ENCODE results near the gene DEPP1. TPM values are rescaled to one million over a fixed set of nuclear protein-coding genes. Genes with fewer than 3 reads are reported as not detected.

DEPP1 gene
- total RNA-seq, 1 experiment from 2014 or later: 38.8 TPM

GRCh38 chr10:44980309-44981171 lies 1.9 kb upstream of the DEPP1 start:
- DNase-seq (ENCODE audit: low read depth): peak; percentile 23

GRCh38 chr10:44979281-44980191 lies 927 bp upstream of the DEPP1 start:
- no peak for DNase-seq (ENCODE audit: low read depth)

- no peak for DNase-seq (ENCODE audit: low read depth)
Observed at GRCh38 chr10:44978213-44978569, 418 bp downstream of the DEPP1 start.

GRCh38 chr10:44977287-44978212 lies 1.1 kb downstream of the DEPP1 start:
- no peak for DNase-seq (ENCODE audit: low read depth)

GRCh38 chr10:44976352-44977198 lies 2.0 kb downstream of the DEPP1 start:
- DNase-seq (ENCODE audit: low read depth): no peak

- peak; percentile 95 for DNase-seq (ENCODE audit: low read depth)
Observed at GRCh38 chr10:44975431-44976331, 2.9 kb downstream of the DEPP1 start.

GRCh38 chr10:44974628-44975430 lies 3.8 kb downstream of the DEPP1 start:
- peak; percentile 73 for DNase-seq (ENCODE audit: low read depth)

- no peak for DNase-seq (ENCODE audit: low read depth)
Observed at GRCh38 chr10:44974082-44974627, 4.5 kb downstream of the DEPP1 start.

- DNase-seq (ENCODE audit: low read depth): peak; percentile 22
Observed at GRCh38 chr10:44973323-44974081, 5.1 kb downstream of the DEPP1 start.

GRCh38 chr10:44972874-44973306 lies 5.7 kb downstream of the DEPP1 start:
- DNase-seq (ENCODE audit: low read depth): no peak

GRCh38 chr10:44971935-44972757 lies 6.5 kb downstream of the DEPP1 start:
- no peak for DNase-seq (ENCODE audit: low read depth)

GRCh38 chr10:44971434-44971833 lies 7.2 kb downstream of the DEPP1 start:
- DNase-seq (ENCODE audit: low read depth): no peak

GRCh38 chr10:44970812-44971395 lies 7.7 kb downstream of the DEPP1 start:
- no peak for DNase-seq (ENCODE audit: low read depth)

GRCh38 chr10:44969854-44970253 lies 8.8 kb downstream of the DEPP1 start:
- DNase-seq (ENCODE audit: low read depth): no peak

GRCh38 chr10:44968500-44969400 lies 9.9 kb downstream of the DEPP1 start:
- DNase-seq (ENCODE audit: low read depth): no peak
